Measurements from ENCODE around the gene NUDT9.
"Not testable (repeated sequence)": the region's sequence is repeated elsewhere in the genome, so short reads cannot be mapped to it uniquely, and the experiment has no call there.

GRCh38 chr4:87491851-87492250 lies 69.5 kb downstream of the NUDT9 start:
- TF ChIP-seq CTCF (conservative IDR thresholded peaks at IDR 0.05; ENCODE audit: low read depth, low read length); EZH2 (IDR thresholded peaks at IDR 0.05; ENCODE audit: low read length, unreplicated experiment); EZH2phosphoT487 (IDR thresholded peaks at IDR 0.05; ENCODE audit: borderline replicate concordance, low read length): not testable (repeated sequence)
